GM12892 (cell line): ENCODE results near the gene GIN1.

Source experiments
- POLR2A ChIP-seq: IDR thresholded peaks from 2 replicates; pipeline ENCODE4 v1.6.1; 2011; ENCODE audit warnings: low read depth, low read length, control low read depth
- POLR2AphosphoS5 ChIP-seq: IDR thresholded peaks from 2 replicates; pipeline ENCODE4 v1.6.1; 2011; ENCODE audit warnings: low read depth, low read length, control low read depth

- TF ChIP-seq POLR2AphosphoS5, result no peak
- TF ChIP-seq POLR2A, result no peak
Observed at GRCh38 chr5:103151156-103151555, 31.2 kb upstream of the GIN1 start.
